Uterus (tissue), 2 donors: Measurements from ENCODE around the gene MED10.

Source experiments
- POLR2A ChIP-seq, 2 donors: fragments of 450-650 bp; IDR thresholded peaks; one replicate each; pipeline ENCODE4 v1.6.1; 2016; ENCODE audit warnings: antibody characterized with exemption in 2 of 2, mild to moderate bottlenecking in 1 of 2, moderate library complexity in 1 of 2
- TF ChIP-seq, protein P1 (sequence below), 4 experiments: fragments of 200-600 bp in 2 of 4; fragments of 450-650 bp in 2 of 4; sonication (generic) in 2 of 4; IDR thresholded peaks; one replicate each; pipeline ENCODE4 v1.5.1; 2016 to 2019; ENCODE audit warnings: antibody characterized with exemption in 4 of 4, mild to moderate bottlenecking in 2 of 4, moderate library complexity in 1 of 4

DNA sequence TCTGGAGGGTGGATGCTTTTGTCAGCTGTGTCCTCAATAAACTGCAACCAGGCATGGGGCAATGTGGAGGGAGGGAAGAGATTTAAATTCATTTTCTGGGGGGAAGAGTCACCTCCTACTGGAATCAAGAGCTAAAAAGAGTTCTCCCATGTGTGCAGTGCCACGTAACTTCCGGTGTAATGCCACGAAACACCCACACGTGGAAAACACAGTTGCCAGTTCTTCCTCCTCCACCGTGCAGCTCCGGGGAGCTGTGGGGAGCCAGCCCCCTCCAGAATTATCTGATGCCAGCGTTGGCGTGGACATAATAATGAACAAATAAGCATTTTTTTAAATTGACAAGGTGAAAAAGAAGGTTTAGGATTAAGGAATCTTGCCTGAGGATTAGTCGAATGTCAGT lies 32.1 kb upstream of the MED10 start:
- TF ChIP-seq, protein P1, sequence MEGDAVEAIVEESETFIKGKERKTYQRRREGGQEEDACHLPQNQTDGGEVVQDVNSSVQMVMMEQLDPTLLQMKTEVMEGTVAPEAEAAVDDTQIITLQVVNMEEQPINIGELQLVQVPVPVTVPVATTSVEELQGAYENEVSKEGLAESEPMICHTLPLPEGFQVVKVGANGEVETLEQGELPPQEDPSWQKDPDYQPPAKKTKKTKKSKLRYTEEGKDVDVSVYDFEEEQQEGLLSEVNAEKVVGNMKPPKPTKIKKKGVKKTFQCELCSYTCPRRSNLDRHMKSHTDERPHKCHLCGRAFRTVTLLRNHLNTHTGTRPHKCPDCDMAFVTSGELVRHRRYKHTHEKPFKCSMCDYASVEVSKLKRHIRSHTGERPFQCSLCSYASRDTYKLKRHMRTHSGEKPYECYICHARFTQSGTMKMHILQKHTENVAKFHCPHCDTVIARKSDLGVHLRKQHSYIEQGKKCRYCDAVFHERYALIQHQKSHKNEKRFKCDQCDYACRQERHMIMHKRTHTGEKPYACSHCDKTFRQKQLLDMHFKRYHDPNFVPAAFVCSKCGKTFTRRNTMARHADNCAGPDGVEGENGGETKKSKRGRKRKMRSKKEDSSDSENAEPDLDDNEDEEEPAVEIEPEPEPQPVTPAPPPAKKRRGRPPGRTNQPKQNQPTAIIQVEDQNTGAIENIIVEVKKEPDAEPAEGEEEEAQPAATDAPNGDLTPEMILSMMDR (IDR thresholded peaks at IDR 0.05): no peak
- no peak for TF ChIP-seq POLR2A (IDR thresholded peaks at IDR 0.05)
